ENCODE measurements around the gene FUT1. TPM values are rescaled to one million over a fixed set of nuclear protein-coding genes. Genes with fewer than 3 reads are reported as not detected.

Gene FUT1
- total and polyA plus RNA-seq, 2 donors (not counting 3 experiments of a cell fraction or from before 2014, with no cell fraction given), result 1.9 to 4.8 TPM

DNA sequence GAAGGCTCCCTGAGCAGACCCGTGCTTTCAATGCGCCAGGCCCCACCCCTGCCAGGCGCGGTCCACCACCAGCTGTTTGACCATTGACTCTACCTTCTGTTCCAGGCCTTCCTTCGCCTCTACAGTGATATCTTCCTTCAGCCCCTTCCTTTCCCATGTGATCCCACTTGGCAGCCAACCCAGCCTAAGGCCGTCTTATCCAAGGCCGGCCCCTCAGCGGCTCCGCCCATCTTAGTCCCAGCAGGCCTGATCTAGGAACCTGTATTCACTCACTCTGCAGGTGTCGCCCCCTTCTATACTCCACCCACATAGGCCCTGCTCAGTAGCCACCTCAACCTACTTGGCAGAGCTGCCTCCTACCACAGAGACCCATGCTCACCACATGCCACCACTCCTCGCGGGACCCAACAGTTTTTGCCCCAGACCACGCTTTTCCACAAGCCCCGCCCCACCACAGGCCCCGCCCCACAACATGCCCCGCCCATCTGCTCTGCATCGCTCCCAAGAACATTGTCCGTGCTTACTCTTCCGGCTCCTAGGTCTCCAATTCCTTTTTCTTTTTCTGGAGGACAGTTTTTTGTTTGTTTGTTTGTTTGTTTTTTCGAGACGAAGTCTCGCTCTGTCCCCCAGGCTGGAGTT lies 15.0 kb downstream of the FUT1 start:
- peaks cover 6% of the 10 kb centered on the region for H4K20me1 ChIP-seq (replicated peaks; ENCODE audit: control insufficient read depth, extremely low read depth, insufficient read depth, low read length)
- FAIRE-seq (peak; percentile 59), DNase-seq (ENCODE audit: low read depth, low spot score) (peak; percentile 41)
- no peaks in the 10 kb centered on the region for H3K27me3 ChIP-seq (ENCODE audit: control insufficient read depth in 2 of 2, insufficient read depth in 2 of 2, low read length in 2 of 2)
- peaks cover 8 to 19% of the 10 kb centered on the region in 2 experiments for H3K36me3 ChIP-seq (ENCODE audit: control insufficient read depth in 2 of 2, extremely low read depth in 1 of 2, insufficient read depth in 2 of 2, low read length in 2 of 2)
- peaks cover 43% of the 10 kb centered on the region for H3K79me2 ChIP-seq (ENCODE audit: control insufficient read depth, insufficient read depth, low read length)
- intact Hi-C loops (cut with micrococcal nuclease) (loop anchor here (5.0 kb wide), 1 partner anchor 100 kb away; the partner anchor contains the start of gene HSD17B14), dilution Hi-C loops (cut with MboI; ENCODE audit: extremely low pct_ligation_motif_present, low sequenced_read_pairs) (no loop called here)
- TF ChIP-seq MYC (IDR thresholded peaks at IDR 0.05; ENCODE audit: low read depth, low read length), result no peak
- TF ChIP-seq, protein P1, sequence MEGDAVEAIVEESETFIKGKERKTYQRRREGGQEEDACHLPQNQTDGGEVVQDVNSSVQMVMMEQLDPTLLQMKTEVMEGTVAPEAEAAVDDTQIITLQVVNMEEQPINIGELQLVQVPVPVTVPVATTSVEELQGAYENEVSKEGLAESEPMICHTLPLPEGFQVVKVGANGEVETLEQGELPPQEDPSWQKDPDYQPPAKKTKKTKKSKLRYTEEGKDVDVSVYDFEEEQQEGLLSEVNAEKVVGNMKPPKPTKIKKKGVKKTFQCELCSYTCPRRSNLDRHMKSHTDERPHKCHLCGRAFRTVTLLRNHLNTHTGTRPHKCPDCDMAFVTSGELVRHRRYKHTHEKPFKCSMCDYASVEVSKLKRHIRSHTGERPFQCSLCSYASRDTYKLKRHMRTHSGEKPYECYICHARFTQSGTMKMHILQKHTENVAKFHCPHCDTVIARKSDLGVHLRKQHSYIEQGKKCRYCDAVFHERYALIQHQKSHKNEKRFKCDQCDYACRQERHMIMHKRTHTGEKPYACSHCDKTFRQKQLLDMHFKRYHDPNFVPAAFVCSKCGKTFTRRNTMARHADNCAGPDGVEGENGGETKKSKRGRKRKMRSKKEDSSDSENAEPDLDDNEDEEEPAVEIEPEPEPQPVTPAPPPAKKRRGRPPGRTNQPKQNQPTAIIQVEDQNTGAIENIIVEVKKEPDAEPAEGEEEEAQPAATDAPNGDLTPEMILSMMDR (IDR thresholded peaks at IDR 0.05; ENCODE audit: extremely low read depth in 1 of 2, insufficient read depth in 1 of 2, low read depth in 1 of 2, low read length in 2 of 2), result no peak
- TF ChIP-seq FOS (IDR thresholded peaks at IDR 0.05; ENCODE audit: borderline replicate concordance, insufficient read depth, low read length), result no peak
- no peak for TF ChIP-seq POLR2A (IDR thresholded peaks at IDR 0.05; ENCODE audit: low read depth, low read length)
- ChIA-PET POLR2A (no interaction called here), CTCF (interaction anchor here (0.6 to 3.5 kb wide), 4 partner anchors 10 to 92 kb away, joined by 3 to 54 read pairs (median 12); partner anchors contain the start of genes CA11 and IZUMO1)
- H2AFZ ChIP-seq (ENCODE audit: low read depth, low read length), result no peak overlapping the region
- peak overlapping the region; percentile 94 for H3K4me2 ChIP-seq (ENCODE audit: insufficient read depth, low read length)
- H3K9me3 ChIP-seq (replicated peaks; ENCODE audit: control insufficient read depth, insufficient read depth, low read length), result no peaks in the 10 kb centered on the region
- no peaks in the 10 kb centered on the region for H3K9me1 ChIP-seq (replicated peaks; ENCODE audit: control insufficient read depth, extremely low read depth, insufficient read depth, low read length)
- no peak overlapping the region for H3K27ac ChIP-seq (ENCODE audit: insufficient read depth, low read depth, low read length)
- H3K4me3 ChIP-seq (replicated peaks in 1 of 3; ENCODE audit: insufficient read depth in 1 of 3, low read depth in 1 of 3, low read length in 3 of 3), result no peak overlapping the region
- no peak overlapping the region for H3K9ac ChIP-seq (replicated peaks; ENCODE audit: extremely low read depth, insufficient read depth, low read length)
- no TSS peak for BruUV-seq (replicated peaks)
- H3K4me1 ChIP-seq (ENCODE audit: control insufficient read depth, extremely low read depth, insufficient read depth, low read length), result peaks cover 24% of the 10 kb centered on the region

DNA sequence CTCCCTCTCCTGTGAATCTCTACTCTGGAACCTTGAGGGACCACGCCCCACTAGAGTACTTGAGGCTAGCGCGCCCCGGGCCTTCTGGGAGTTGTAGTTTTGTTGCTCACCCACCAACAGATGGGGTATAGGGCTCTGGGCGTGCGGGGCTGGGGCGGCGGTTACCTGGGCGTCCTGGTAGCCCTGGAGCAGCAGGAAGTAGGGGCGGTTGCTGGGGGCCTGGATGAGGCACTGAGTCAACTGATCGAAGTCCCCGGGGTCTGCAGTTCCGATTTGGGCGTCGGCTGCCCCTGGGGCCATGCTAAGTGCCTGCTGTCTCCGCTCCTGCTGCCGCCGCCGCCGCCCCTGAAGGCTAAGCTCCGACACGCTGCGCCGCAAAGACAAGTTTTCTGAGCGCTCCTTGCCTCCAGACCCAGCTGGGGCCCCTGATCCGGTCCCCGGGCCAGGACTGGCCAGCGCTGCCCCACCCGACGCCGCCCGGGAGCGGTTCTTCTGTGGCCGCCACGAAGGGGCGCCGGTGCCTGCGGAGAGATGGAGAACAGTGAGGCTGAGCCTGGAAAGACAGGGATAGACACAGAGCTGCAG lies 17.3 kb downstream of the FUT1 start:
- dilution Hi-C loops (cut with MboI; ENCODE audit: extremely low pct_ligation_motif_present, low sequenced_read_pairs), result no loop called here
- H3K4me2 ChIP-seq (ENCODE audit: insufficient read depth, low read length), result no peak overlapping the region
- H3K4me1 ChIP-seq (ENCODE audit: control insufficient read depth, extremely low read depth, insufficient read depth, low read length), result peaks cover 15% of the 10 kb centered on the region
- POLR2A ChIA-PET, result no interaction called here
- intact Hi-C loops (cut with micrococcal nuclease), result loop anchor here (5.0 kb wide), 1 partner anchor 102 kb away; the partner anchor contains the start of gene HSD17B14
- no TSS peak for BruUV-seq (replicated peaks)
- peaks cover 6% of the 10 kb centered on the region for H4K20me1 ChIP-seq (replicated peaks; ENCODE audit: control insufficient read depth, extremely low read depth, insufficient read depth, low read length)
- CTCF ChIA-PET, result interaction anchor here (0.7 kb wide), 1 partner anchor 60 kb away, joined by 3 read pairs; no protein-coding TSS in a partner anchor
- no peaks in the 10 kb centered on the region for H3K9me3 ChIP-seq (replicated peaks; ENCODE audit: control insufficient read depth, insufficient read depth, low read length)
- no peaks in the 10 kb centered on the region for H3K9me1 ChIP-seq (replicated peaks; ENCODE audit: control insufficient read depth, extremely low read depth, insufficient read depth, low read length)
- H3K79me2 ChIP-seq (ENCODE audit: control insufficient read depth, insufficient read depth, low read length), result peaks cover 48% of the 10 kb centered on the region
- TF ChIP-seq POLR2A (IDR thresholded peaks at IDR 0.05; ENCODE audit: low read depth, low read length) (no peak), EZH2 (IDR thresholded peaks at IDR 0.05; ENCODE audit: borderline replicate concordance, low read depth, low read length, severe bottlenecking) (no peak), MYC (IDR thresholded peaks at IDR 0.05; ENCODE audit: low read depth, low read length) (no peak), JUN (IDR thresholded peaks at IDR 0.05; ENCODE audit: borderline replicate concordance, insufficient read depth, insufficient read length, low read depth) (no peak), FOS (IDR thresholded peaks at IDR 0.05; ENCODE audit: borderline replicate concordance, insufficient read depth, low read length) (no peak), POLR2AphosphoS5 (IDR thresholded peaks at IDR 0.05; ENCODE audit: insufficient read depth, low read depth, low read length) (no peak), GATA2 (IDR thresholded peaks at IDR 0.05; ENCODE audit: insufficient read depth, insufficient read length, low read depth, low read length) (no peak)
- TF ChIP-seq, protein P2, sequence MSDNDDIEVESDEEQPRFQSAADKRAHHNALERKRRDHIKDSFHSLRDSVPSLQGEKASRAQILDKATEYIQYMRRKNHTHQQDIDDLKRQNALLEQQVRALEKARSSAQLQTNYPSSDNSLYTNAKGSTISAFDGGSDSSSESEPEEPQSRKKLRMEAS (IDR thresholded peaks at IDR 0.05; ENCODE audit: insufficient read depth, insufficient read length), result no peak
- TF ChIP-seq, protein P1 (IDR thresholded peaks at IDR 0.05; ENCODE audit: extremely low read depth in 1 of 2, insufficient read depth in 1 of 2, low read depth in 1 of 2, low read length in 2 of 2), result no peak
- no peak overlapping the region for H2AFZ ChIP-seq (ENCODE audit: low read depth, low read length)
- FAIRE-seq, result no peak
- H3K36me3 ChIP-seq (ENCODE audit: control insufficient read depth in 2 of 2, extremely low read depth in 1 of 2, insufficient read depth in 2 of 2, low read length in 2 of 2), result peaks cover 13 to 25% of the 10 kb centered on the region in 2 experiments
- H3K4me3 ChIP-seq (replicated peaks in 1 of 3; ENCODE audit: insufficient read depth in 1 of 3, low read depth in 1 of 3, low read length in 3 of 3), result no peak overlapping the region
- DNase-seq (ENCODE audit: low read depth, low spot score), result no peak
- H3K27me3 ChIP-seq (ENCODE audit: control insufficient read depth in 2 of 2, insufficient read depth in 2 of 2, low read length in 2 of 2), result no peaks in the 10 kb centered on the region
- H3K9ac ChIP-seq (replicated peaks; ENCODE audit: extremely low read depth, insufficient read depth, low read length), result no peak overlapping the region
- no peak overlapping the region for H3K27ac ChIP-seq (ENCODE audit: insufficient read depth, low read depth, low read length)
